HG02973 (cell line): ENCODE data around the gene GMPR2.
A peak's percentile ranks its signal among the peaks of the same experiment; 100 is the strongest.

Source experiments
- ATAC-seq: cut with Tn5 transposase; IDR thresholded peaks from one replicate; pipeline ENCODE4 v1.9.1; 2021; ENCODE audit warnings: moderate library complexity; ENCODE audit not compliant: unreplicated experiment

GMPR2 gene

DNA sequence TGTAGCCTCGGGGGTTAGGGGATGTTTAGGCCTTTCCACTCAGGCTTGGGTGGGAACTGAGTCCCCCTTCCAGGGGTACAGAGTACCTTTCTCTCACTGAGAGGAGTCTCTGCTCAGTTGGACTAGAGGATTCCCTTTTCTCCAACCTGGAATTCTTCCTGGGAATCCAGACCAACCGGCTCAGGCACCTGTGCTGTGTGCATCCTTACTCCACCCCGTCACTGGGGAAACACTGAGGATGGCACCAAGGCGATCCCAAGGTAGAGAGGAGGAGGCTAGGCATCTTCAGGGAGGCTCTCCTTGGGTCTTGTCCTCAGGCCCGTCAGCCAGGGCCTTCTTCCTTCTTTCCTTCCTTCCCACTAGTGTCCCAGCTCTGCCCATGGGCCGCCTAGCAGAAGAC, 31.1 kb downstream of the GMPR2 start:
- ATAC-seq, result no peak

DNA sequence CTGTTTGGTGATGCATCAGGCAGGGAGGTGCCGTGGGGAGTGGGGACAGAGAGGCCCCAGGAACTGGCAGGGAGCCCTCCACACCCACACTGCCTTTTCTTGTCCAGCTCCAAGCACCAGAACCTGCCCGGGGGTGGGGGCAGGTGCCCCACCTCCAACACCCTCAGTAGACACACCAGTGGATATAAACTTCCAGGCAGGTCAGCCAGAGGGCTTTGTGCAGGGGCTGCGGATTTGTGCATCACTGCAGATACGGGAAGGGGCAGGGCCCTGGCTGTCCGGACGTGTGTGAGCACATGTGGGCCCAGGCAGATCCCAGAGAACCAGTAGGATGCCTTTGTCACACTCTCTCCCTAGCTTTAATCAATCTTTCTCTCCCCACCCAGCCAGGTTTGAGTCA, 31.6 kb downstream of the GMPR2 start:
- no peak for ATAC-seq

- ATAC-seq, result no peak
These were observed 33.9 kb downstream of the GMPR2 start for GRCh38 chr14:24266344-24267244.

DNA sequence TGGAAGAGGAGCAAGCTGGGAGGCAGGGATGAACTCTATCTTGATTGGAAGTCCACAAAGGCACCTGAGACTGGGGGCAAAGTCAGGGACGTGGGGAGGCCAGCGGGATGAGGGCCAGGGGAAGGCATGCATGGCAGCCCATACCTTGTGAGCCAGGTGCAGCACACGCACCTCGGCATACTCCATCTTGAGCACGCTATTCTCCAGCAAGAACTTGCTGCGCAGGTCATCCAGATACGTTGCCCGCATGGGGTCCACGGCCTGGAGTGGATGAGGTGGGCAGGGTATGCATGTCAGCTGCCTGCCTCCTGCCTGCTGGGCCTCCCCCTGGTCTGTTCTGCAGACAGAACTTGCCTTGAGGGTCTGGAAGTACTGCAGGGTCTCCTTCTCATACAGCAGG, 34.8 kb downstream of the GMPR2 start:
- ATAC-seq, result no peak

GRCh38 chr14:24268225-24268624, 35.5 kb downstream of the GMPR2 start:
- no peak for ATAC-seq

- ATAC-seq, result no peak
These were observed 36.6 kb downstream of the GMPR2 start for GRCh38 chr14:24269368-24269767.

DNA sequence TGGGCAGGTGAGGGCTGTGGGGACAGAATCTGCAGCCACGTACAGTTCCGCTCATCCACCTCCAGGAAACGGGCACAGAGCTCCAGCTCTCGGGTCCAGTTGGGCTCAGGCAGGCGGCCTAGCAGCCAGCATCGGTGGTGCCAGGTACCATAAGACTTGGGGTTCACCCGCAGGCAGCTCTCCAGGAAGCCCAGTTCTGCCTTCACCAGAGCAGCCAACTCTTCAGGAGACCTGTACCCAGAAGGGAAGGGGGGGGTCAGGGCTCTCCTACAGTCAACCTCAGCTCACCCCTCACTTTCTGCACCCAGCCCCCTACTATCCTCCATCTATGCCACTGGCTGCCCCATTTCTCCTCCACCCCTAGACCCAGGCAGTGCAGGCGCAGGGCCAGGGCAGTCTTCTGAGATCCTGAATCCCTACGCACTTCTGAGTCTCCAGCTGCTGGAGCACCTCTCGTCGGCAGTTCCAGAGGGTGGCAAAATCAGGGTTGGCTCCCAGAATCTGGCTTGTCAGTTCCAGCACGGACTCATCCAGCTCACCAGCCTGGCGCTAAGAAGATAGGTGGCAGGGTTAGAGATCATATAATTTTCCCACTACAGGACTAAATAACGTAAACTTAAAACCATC, 37.3 kb downstream of the GMPR2 start:
- ATAC-seq, result no peak

GRCh38 chr14:24270537-24271133, 37.9 kb downstream of the GMPR2 start:
- no peak for ATAC-seq

GRCh38 chr14:24271134-24271833, 38.6 kb downstream of the GMPR2 start, which contains the start of gene RABGGTA:
TSS of gene RABGGTA (minus strand) at chr14:24271597. CDS start at chr14:24271115, 482 bp downstream.
- ATAC-seq, result peak; percentile 81

DNA sequence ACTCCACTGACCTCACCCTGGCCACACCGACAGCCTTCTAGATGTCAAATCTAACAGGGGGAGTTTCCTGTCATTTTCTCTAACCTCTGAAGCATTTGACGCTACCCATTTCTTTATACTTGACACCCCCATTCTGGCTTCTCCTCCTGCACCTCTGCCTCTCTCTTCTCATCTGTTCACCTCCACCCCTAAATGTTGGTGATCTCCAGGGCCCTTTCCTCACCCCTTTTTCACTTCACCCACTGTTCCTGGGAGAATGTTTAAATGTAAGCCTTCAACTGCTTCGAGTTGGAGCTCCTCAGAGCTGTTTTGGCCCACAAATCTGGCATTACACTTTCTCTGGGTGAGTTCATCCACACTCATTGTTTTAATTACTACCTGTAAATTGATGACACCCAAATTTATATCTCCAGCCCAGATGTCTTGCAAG, 39.1 kb downstream of the GMPR2 start:
- ATAC-seq, result no peak

DNA sequence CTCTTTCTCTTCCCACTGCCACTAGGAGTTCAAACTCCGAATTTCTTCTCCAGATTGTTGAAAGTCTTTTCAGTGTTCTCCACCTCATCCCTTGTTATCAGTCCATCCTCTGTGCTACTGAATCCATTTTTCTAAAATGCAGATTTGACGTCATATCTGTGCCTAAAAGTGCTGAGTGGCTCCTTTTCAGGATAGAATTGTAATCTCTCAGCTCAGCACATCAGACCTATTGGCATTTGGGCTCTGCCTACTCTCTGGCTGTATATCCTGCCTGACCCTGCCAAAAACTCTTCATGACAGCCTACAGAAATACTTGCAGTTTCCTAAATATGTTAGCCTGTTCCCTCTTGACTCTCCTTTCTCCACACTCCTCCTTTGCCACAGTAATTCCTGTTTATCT, 39.7 kb downstream of the GMPR2 start:
- no peak for ATAC-seq

DNA sequence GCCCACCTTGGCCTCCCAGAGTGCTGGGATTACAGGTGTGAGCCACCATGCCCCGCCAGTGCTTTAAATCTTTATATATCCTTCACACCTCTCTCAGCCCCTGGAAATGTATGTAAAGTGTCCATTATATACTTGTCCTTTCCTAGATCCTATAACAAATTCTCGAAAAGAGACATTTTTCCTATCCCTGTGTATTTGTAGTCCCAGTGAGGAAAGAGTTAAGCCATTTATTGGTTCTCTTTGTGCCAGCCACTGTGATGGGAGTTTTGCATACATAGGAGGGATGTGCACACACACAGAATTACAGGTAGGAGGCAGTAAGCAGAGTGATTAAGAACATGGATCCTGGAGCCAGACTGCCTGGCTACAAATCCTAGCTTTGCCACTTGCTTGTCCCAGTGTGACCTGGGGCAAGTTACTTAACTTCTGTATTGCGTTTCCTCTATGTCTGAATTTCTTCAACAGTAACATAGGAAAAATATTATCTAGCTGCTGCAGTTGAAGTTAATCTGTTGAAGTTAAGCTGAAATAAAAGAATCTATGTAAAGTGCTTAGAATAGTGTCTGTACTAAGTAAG, 40.8 kb downstream of the GMPR2 start:
- ATAC-seq, result no peak

- ATAC-seq, result peak; percentile 44
These were observed 41.4 kb downstream of the GMPR2 start for GRCh38 chr14:24274101-24274543.

DNA sequence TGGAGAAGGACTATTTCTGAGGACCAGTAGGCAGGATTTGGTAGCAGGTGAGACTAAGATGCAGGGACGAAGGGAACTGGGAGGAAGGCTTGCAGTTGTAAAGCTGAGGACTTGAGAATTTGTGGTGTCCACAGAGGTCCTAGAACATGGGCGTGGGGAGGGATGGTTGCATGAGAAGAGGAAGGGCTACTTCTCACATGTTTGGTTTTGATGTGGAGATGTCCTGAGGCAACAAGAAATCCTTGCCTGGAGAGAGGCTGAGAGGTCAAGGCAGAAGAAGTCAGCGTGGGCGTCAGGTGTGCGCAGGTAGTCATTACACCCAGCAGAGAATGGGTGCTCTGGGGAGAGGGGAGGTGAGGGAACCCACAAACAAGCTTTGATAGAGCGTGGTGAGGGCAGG, 44.3 kb downstream of the GMPR2 start:
- ATAC-seq, result no peak

DNA sequence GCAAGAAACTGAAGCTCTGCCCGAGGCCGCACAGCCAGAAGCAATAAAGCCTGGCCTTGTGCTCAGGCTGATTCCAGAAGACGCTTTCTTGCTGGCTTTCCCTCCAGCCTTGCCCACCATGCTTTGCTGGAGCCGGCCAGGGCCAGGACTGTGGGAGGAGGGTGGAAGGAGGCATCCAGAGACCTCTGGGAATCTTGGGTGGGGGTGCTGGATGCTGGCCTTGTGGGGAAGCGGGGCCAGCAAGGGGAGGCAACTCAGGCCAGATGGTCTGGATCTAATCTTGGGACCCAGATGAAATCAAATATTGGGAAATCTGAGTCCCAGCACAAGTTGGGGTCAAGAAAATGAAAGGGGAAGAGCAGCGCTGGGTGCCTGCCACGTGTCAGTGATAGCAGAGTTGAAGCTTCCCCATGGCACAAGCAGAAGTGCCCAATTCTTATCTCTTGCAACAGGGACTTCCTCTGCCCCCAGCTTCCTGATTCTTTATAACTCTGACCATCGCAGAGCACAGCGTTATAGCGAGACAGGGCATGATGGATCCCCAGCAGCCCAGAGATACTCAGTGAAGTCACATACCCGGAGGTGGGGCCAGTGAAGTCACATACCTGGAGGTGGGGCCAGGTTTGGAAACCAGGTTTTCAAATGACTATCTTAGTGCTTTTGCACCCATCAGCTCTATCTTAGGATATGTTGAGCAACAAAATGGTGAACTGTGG, 45.0 kb downstream of the GMPR2 start:
- no peak for ATAC-seq

GRCh38 chr14:24278424-24278823, 45.7 kb downstream of the GMPR2 start:
- ATAC-seq, result no peak

DNA sequence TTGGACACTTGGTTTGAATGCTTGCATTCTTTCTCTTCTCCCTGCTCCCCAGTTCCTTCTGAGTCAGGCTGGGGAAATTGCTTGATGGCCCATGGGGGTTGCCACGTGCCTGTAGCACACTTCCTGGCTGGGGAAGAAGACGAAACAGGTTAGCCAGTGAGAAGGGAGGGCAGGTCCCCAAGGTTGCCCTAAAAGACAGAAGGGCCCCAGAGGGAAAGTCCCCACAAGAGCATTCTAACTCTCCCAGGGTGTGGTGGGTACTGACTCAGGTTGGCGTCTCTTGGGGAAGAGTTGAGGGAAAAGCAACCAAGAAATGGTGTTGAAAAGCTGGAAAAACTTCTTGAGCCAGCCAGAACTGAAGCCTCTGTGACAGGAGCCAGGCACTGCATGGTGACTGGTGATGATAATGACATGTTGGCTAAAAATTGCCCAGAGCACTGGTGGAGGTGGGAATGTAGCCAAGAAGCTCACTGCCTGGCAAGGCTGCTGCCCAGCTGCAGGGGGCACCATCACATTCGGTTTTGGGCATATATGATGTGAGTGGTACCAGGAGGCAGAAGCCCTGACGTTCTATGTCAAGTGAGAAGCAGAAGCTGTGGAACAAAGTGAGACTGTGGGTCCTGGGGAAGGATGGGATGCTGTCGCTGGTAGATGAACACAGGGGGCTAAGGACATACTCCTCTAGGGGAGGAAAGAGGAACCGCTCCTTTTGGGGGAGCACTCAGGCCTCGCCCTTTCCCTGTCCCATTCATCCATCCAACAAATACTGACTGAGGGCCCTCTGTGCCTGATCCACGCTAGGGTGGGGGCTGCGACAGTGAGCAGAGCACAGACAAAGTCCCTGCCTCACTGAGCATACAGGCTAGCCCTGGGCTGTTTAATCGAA, 46.8 kb downstream of the GMPR2 start:
- no peak for ATAC-seq

DNA sequence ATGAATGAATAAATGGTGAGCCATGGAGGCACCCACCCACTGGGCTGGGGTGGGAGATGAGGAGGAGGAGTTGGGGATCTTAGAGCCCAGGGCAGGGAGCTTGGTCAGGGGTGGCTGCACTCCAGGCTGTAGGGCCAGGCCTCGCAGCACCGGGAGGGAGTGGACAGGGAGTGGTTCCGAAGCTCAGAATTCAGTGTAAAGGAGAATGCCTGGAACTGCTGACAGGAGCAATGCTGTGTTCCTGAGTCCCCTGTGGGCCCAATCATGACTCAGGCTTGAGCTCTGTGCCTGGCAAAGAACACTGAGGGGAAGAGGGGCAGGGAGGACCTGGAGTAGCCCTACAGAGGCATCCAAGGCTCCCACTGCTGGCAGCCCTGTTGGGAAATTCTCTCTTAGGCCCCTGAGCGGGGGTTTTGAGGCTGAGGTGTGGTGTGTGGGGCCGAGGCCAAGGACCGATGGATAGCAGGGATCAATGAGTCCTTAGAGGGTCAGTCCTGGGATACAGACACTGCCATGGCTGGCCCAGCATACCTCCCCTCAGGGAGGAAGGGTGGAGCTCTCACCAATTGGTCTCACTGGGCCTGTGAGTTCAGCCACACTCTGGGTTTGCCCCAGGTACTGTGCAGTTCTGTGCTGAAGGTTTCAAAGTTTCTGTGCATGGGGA, 48.2 kb downstream of the GMPR2 start:
- no peak for ATAC-seq

- no peak for ATAC-seq
These were observed 48.9 kb downstream of the GMPR2 start for GRCh38 chr14:24281636-24282035.
